Measurements from ENCODE around the gene REG4. TPM values are rescaled to one million over a fixed set of nuclear protein-coding genes. Genes with fewer than 3 reads are reported as not detected.
A peak's percentile ranks its signal among the peaks of the same experiment; 100 is the strongest.
"Not testable (repeated sequence)": the region's sequence is repeated elsewhere in the genome, so short reads cannot be mapped to it uniquely, and the experiment has no call there.

The REG4 gene
- total RNA-seq, 4 donors from 2014 or later = 27.2 to 559 (median 132) TPM

GRCh38 chr1:119791377-119791776 lies 19.9 kb downstream of the REG4 start:
- Histone ChIP-seq H3K9me3 (no peaks in the 10 kb centered on the region), H3K4me1 (peaks cover 0 to 4% (median 0%) of the 10 kb centered on the region in 4 donors), H3K36me3 (no peaks in the 10 kb centered on the region), H3K4me3 (no peak overlapping the region), H3K27ac (no peak overlapping the region), H3K27me3 (no peaks in the 10 kb centered on the region)
- no peak for TF ChIP-seq POLR2A (IDR thresholded peaks at IDR 0.05)
- TF ChIP-seq, protein P1, sequence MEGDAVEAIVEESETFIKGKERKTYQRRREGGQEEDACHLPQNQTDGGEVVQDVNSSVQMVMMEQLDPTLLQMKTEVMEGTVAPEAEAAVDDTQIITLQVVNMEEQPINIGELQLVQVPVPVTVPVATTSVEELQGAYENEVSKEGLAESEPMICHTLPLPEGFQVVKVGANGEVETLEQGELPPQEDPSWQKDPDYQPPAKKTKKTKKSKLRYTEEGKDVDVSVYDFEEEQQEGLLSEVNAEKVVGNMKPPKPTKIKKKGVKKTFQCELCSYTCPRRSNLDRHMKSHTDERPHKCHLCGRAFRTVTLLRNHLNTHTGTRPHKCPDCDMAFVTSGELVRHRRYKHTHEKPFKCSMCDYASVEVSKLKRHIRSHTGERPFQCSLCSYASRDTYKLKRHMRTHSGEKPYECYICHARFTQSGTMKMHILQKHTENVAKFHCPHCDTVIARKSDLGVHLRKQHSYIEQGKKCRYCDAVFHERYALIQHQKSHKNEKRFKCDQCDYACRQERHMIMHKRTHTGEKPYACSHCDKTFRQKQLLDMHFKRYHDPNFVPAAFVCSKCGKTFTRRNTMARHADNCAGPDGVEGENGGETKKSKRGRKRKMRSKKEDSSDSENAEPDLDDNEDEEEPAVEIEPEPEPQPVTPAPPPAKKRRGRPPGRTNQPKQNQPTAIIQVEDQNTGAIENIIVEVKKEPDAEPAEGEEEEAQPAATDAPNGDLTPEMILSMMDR (IDR thresholded peaks at IDR 0.05) = no peak
- DNase-seq = no peak

GRCh38 chr1:119790451-119791198 lies 20.6 kb downstream of the REG4 start:
- Histone ChIP-seq H3K27ac (peak overlapping the region in 1 of 4 donors; percentile 55), H3K27me3 (no peaks in the 10 kb centered on the region), H3K4me1 (peaks cover 0 to 4% (median 0%) of the 10 kb centered on the region in 4 donors), H3K4me3 (no peak overlapping the region), H3K9me3 (no peaks in the 10 kb centered on the region), H3K36me3 (no peaks in the 10 kb centered on the region)
- peak in 1 of 3 donors; percentile 54 for DNase-seq
- TF ChIP-seq, protein P1 (IDR thresholded peaks at IDR 0.05) = no peak
- TF ChIP-seq POLR2A (IDR thresholded peaks at IDR 0.05) = no peak

GRCh38 chr1:119787776-119788175 lies 23.5 kb downstream of the REG4 start:
- TF ChIP-seq, protein P1 (IDR thresholded peaks at IDR 0.05) = no peak
- no peak for TF ChIP-seq POLR2A (IDR thresholded peaks at IDR 0.05)
- Histone ChIP-seq H3K27ac (peak overlapping the region in 1 of 4 donors; percentile 78), H3K36me3 (no peaks in the 10 kb centered on the region), H3K9me3 (no peaks in the 10 kb centered on the region), H3K4me3 (no peak overlapping the region), H3K27me3 (no peaks in the 10 kb centered on the region), H3K4me1 (peaks cover 0 to 4% (median 0%) of the 10 kb centered on the region in 4 donors)
- DNase-seq = no peak

DNA sequence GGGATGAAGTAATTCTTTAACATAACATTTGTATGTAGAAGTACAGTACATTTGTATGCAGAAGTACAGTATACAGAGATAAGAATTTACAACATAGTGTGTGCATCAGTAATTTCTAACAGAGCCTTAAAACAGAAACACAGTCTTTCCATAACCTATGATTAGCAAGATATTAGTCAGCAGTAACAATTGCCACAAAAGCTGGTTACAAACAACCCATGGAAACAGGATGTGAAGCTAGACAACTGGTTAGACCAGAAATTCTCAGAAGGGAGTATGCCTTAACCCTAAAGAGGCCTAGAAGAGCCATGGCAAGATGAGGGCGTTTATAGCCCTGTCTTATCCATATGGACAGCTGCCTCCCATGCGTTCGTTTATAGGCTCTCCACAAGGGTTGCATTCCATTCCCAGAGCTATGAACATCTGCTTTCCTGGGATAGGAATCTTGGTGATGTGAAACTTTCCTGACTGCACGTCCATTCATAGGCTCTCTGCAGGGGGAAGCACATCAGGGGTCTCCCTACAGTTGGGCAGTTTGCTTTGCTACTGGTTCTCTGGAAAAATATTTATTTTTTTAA lies 24.7 kb downstream of the REG4 start:
- not testable (repeated sequence) for H3K36me3 ChIP-seq, H3K4me3 ChIP-seq, DNase-seq, H3K4me1 ChIP-seq, H3K27me3 ChIP-seq, H3K9me3 ChIP-seq
- peak overlapping the region in 1 of 4 donors; percentile 33 for H3K27ac ChIP-seq

DNA sequence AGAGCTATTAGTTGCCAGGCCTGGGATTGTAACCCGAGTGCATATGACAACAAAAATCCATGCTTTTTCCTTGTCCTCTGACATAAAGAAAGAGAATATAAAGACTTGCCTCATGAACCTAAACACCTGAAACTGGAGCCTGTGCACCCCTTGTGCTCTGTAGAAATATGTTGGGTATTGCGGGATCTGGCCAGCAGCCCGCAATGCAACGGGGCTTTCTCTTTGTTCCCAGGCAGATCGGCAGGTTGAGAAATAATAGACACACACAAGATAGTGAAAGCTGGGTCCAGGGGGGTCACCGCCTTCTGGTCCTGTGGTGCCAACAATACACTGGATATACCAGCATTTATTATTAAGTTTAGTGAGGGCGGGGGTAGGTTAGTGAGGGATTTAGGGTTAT lies 25.2 kb downstream of the REG4 start:
- not testable (repeated sequence) for H3K9me3 ChIP-seq, H3K36me3 ChIP-seq, DNase-seq, H3K4me3 ChIP-seq, H3K27me3 ChIP-seq, H3K4me1 ChIP-seq
- H3K27ac ChIP-seq = peak overlapping the region in 1 of 4 donors; percentile 33

- Histone ChIP-seq H3K27me3 (no peaks in the 10 kb centered on the region), H3K27ac (peak overlapping the region in 1 of 4 donors; percentile 59), H3K4me1 (peaks cover 0 to 5% (median 2%) of the 10 kb centered on the region in 4 donors), H3K9me3 (no peaks in the 10 kb centered on the region), H3K36me3 (no peaks in the 10 kb centered on the region), H3K4me3 (no peak overlapping the region)
- TF ChIP-seq POLR2A (IDR thresholded peaks at IDR 0.05) = no peak
- TF ChIP-seq, protein P1 (IDR thresholded peaks at IDR 0.05) = no peak
- DNase-seq = peak in 1 of 3 donors; percentile 80
Measured at GRCh38 chr1:119784191-119784781, 27.0 kb downstream of the REG4 start.
